HG03432 (cell line): ENCODE data around the gene GALNT7.
A peak's percentile ranks its signal among the peaks of the same experiment; 100 is the strongest.
"Not testable (repeated sequence)": the region's sequence is repeated elsewhere in the genome, so short reads cannot be mapped to it uniquely, and the experiment has no call there.

Experiments
- ATAC-seq: cut with Tn5 transposase; IDR thresholded peaks from one replicate; pipeline ENCODE4 v1.9.1; 2021; ENCODE audit warnings: mild to moderate bottlenecking, moderate library complexity; ENCODE audit not compliant: unreplicated experiment

The GALNT7 gene

DNA sequence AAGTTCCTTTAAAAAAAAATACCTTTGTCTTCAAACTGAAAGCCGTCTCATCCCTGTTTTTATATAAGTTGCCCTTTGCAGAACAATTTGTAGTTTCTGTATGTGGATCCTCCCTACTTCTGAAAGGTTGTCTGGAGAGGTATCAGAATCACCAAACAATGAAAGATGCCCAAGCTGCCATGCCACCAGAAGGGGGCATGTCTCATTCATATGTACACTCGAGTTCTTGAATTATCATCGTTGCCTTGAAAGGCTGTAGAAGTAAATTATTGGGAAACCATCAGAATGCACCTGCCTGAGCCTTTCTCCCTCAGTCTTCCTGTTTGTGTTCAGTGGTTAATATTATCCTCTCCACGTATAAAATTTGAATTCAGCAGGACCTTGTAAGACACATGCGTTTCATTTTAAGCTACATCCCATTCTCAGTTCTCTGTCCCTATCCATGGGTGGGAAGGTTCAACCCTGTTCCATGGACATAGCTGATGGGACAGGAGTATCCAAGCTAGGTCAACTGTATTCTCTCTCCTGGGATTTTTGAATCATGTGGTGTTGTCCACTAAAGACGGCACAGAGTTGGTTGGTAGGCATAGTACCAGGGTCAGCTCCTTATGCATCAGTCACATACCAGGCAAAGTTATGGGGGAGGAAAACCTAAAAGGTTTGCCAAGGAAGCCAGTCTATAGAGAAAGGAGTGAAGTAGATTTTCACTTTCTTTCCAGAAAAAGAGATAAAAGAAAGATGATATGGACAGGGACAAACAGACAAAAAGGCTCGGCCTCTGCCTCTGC, 24.0 kb downstream of the GALNT7 start:
- ATAC-seq, result no peak

DNA sequence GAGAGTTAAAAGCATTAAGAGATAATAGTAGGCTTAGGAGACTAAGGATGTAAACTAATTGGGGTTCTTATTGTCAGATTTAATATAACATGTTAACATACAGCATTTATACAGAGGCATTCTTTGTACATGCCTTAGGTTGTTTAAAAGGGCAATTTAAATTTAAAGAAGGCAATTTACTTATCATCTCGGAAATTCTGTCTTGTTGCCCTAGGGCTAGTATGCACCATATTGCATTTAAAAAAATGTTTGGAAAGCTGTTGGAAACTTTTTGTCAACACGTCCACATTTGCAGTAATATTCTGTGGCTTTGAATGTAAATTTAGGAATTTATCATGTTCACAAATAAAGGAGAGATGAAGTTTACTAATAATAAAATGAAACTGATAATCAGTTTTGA, 25.5 kb downstream of the GALNT7 start:
- no peak for ATAC-seq

DNA sequence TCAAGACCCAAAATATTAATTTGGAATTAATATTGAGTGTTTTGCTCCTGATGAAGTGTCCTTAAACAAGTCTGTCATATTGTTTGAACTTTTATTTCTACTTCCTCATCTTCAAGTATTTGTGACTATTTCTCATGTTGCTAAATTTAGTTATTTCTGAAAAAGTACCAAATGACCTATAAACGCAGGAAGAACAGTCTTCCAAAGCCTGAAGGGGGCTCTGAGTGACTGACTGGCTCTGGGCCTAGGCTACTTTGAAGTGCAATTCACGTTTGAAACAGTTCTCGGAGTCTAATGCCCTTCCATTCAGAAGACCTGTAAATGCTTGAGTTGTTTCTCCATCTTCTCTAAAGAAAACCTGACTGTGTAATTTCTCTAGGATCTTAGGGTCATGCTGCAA, 26.5 kb downstream of the GALNT7 start:
- peak; percentile 39 for ATAC-seq

DNA sequence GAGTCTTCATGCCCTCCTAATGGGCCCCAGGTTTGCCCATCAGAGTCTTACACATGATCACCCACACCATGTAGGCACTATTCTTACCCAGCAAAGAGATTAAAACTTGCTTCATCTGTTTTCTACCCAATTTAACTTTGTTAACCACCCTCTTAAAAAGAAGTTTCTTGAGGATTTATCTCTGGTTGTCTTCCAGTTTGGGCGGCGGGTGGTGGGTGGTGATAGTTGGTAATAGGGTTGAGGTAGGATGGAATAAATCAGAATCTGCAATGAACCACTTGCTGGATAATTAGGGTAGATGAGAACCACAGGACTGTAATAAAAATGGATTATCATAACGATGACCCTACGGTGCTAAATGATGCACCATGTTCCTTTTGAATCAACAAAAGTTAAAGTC, 30.9 kb downstream of the GALNT7 start:
- ATAC-seq, result no peak

DNA sequence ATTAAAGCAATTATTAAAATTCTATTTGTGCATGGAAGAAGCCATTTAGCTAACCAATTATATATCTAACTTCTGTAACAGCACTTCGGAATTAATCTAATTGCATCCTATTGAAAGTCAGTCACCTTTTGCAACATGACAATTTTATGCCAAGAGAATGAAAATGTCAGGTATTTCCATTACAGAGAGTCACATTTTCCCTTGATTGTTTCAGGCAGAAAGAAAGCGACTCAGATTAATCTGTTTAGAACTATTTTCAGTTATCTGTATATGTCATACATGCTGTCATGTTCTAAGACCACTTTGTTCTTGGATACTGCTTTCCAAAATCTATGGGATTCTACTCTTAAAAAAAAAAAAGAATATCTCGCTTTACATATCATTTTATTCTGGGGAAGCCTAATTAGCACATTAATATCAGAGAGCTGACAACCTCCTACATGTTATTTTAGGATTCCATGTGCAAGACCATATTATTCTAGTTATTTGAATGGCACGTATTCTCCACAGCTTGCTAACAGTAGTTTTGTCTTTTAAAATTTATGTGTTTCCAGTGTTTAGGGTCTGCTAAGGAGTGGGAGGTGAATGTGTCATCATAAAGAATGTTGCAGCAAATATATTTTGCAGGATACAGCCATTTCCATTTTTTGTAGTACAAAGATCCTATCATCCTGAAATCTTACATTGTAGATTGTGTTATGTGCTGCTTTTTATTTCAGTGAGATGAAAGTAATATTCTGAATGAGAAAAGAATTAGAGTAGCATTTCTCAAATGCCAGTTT, 31.7 kb downstream of the GALNT7 start:
- ATAC-seq, result no peak

DNA sequence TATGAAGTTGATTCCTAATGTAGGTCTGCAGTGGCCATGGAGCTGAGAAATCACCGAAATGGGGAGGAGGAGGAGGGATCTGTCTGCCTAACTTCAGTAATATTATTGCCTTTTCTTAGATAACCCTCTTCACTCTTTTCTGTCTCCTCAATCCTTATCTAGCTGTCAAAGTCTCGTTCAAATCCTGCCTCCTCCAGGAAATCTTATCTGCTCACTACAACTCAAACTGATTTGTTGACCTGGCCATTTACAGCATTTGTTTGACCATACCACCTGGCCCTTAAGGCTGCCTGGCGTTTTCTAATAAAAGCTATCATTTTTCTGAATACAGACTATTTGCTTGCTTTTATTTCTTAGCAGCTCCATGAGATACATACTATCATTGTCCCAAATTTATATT, 33.8 kb downstream of the GALNT7 start:
- ATAC-seq, result no peak

DNA sequence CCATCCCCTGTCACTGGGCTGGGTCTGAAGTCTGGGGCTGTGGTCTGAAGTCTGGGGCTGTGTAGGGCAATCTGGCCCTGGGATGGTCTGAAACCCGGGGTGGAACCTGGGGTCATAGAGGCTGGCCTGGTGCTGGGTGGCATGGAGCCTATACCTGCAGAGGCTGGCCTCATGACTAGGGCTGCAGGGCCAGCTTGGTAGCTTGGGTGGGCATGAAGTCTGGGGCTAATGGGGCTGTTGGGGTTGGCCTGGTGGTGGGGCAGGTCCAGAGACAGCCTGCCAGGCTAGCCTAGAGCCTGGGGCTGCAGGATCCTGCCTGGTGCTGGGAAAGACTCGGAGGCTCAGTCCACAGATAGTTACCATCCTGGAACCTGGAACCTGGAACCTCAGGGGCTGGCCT, 37.0 kb downstream of the GALNT7 start:
- no peak for ATAC-seq

DNA sequence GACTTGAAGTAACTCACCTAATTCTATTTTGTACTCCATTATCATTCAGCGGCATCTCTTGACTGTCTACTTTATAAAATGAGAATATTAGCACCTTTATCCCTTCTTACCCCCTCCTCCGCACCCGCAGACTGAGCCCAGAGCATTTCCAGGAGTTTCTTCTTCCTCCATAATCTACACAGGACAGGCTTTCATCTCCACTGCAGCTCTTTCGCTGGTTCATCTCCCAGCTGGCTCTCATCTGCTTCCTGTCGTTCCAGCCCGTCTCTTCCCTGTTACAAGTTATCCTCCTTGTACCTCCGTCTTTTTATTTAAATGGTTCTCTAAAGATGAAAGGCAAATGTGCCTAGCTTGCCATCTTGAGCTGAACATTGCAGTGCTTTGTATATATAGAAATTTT, 39.8 kb downstream of the GALNT7 start:
- ATAC-seq, result no peak

DNA sequence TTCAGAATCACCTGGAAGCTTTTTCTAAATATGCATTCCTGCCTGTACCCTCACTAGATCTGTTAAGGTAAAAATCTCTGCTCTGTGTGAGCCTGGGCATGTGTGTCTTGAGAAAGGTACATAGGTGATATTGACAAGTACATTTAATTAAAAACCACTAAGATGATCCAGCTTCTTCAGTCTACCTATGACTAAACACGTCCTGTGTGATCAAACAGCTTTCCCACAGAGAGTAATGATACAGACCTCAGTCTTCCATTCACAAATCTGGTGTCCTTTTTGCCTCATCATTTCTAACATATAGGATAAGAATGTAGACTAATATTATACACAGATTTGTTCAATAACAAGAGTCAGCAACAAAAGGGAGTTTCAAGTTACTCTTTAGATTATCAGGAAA, 42.6 kb downstream of the GALNT7 start:
- ATAC-seq, result no peak

DNA sequence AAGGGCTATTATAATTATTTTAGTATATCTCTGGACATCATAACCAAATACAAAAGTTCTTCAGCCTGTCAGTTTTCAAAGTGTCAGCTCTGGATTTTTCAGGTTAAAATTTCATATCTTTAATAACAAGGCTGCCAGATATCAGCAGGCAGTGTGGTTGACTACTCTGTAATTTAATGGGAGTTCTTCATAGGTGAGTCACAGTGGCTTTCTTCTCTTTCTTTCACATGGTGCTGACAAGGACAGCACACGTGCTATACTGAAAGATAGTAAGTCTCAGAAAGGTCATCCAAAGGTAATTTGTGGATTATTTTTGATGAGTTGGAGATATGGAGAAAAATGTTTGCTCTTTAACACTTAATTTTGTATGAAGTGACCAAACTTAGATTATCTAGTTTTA, 43.2 kb downstream of the GALNT7 start:
- peak; percentile 86 for ATAC-seq

DNA sequence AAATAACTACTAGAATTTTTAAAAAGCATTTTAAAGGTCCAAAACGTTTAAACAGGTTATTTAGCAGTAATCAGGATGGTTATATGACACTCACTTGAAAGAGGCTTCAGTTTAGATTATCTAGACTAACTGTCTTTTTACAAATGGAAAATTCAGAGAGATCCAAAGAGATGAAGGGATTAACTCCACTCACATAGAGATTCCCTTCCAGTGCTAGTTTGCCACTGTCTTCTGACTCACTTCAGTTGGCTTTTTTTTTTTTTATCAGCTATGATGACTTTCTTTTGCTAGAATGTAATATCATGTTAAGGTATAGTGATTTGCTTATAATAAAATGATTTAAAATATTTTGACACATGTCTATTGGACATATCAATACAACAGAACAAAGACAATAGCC, 43.8 kb downstream of the GALNT7 start:
- no peak for ATAC-seq

DNA sequence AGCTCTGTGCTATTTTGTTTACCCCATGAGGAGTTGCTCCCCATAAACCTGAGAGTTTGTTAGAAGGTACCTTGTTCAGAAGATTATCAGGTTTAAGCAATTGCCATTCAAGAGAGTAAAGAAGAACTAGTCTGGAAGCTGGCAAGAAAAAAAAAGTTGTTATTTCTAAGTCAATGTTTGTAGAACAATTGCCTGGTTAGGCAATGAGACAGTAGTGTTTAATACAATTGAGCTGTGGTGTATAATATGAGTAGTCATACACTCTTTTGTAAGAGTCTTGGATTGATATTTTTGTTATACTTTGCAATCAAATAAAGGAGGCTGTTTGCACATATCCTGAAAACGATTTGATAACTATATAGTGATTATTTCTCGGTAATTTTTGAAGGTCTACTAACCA, 44.7 kb downstream of the GALNT7 start:
- ATAC-seq, result no peak

DNA sequence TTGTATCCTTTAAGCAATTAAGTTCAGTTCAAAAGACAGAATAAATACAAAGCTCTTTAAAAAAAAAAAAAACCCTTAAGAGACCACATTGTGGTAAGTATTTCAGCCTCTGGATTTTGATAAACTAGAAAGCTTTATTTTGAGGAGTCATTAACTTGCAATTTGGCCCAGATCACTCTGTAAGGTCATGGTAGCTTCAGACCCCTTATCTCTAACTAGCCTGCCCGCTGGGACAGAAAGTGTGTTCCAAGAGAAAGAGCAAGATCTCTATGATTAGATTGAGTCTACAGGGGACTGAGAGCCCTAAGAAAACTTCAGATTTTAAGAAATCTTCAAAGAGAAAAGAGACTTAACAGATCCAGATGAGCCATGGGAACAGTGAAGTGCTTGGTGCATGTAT, 45.6 kb downstream of the GALNT7 start:
- no peak for ATAC-seq

DNA sequence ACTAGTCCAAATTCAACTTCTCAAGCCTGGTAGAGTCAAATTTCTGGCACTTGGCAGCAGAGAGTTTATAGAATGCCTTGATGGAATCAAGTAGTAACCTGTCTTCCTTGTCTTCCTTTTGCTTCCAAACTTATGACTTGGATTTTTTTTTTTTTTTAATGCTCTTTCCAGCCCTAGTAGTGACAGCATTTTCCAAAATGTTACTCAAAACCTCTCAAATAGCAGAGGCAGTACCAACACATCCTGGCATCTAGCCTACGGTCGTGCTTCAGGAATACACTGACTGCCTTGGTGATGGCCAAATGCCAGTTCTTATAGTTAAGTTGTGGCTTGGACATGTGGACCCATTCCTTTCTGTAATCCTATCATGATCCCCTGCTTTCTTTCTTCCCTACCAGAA, 46.0 kb downstream of the GALNT7 start:
- ATAC-seq, result no peak

DNA sequence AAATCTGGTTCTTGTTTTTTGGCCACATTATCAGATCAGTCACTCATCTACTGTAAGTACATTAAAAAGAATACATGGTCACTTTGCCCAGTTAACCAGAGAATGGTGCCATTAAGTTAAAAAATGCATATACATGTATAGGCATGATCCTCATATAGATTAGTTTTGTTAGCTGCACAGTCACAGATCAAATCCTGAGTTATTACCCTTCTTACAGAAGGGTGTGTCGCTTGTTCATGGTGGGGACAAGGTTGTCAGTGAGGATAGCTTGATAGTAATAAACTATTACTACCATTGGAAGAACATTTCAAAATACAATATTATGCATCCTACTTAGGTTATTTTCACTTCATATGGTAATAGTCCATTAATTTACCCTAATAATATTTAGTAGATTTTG, 48.5 kb downstream of the GALNT7 start:
- no peak for ATAC-seq

DNA sequence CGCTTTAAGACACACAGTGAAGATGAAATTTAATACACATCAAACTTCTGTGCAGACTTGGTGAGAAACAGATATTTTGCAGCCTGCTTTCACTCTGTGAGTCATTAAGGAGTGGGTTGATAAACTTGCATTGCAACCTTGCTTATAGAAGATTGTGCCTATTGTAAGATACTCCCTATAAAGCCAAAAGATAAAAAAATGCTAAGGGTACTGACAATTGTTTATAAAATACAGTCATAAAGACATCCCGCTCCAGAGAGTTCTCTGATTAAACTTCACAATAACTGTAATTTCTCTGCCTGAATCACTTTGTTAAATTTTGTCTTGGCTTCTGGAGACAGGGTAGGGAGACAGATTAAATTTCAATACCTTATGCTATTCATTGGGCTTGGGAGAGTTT, 49.1 kb downstream of the GALNT7 start:
- ATAC-seq, result no peak

DNA sequence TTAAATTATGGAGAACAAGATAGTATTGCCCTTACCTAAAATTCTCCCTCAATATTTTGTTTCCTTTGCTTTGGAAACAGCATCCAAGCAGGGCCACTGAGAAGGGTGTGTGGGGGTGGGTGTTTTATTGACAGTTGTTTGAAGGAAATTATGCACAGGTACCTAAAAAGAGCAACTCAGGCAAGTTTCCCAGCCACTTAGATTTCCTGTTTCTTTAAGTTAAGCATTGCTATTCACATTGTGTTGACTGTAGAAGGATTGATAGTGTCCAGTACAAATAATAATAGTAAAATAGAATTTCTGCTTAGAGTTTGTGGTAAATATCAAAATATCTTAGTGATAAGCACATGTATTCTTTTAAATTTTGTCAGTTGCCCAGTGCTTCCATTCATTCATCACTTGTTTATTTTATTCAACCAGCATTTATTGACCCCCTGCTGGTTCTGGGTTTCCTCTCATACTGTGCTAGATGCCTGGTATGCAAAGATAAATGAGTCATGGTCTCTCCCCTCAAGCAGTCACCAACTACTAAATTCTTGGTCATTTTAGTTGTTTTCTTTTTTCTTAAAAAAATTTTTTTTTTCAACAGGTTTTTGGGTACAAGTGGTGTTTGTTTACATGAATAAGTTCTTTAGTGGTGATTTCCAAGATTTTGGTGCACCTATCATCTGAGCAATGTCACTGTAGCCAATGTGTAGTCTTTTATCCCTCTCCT, 50.0 kb downstream of the GALNT7 start:
- ATAC-seq, result peak; percentile 47

DNA sequence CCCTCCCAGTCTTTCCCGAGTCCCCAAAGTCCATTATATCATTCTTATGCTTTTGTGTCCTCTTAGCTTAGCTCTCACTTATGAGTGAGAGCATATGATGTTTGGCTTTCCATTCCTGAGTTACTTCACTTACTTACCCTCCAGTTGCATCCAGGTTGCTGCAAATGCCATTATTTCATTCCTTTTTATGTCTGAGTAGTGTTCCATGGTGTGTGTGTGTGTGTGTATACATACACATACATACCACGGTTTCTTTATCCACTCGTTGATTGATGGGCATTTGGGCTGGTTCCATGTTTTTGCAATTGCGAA, 50.5 kb downstream of the GALNT7 start:
- ATAC-seq, result not testable (repeated sequence)

DNA sequence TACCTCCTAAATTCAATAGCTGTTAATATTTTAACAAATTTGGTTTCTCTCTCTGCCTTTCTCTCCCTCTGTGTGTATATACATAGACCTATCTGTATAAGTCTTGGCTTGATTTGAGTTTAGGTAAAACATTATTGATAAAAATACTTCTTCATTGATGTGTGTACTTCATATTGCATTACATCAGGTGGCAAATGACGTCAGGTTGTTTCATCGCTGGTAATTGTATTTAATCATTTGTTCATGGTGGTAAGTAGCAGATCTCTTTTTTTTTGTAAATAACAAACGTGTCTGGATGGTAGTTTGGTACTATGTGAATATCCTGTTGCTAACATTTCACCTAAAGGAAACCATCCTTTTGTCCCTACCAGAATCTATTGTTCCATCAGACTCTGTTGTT, 55.1 kb downstream of the GALNT7 start:
- no peak for ATAC-seq

DNA sequence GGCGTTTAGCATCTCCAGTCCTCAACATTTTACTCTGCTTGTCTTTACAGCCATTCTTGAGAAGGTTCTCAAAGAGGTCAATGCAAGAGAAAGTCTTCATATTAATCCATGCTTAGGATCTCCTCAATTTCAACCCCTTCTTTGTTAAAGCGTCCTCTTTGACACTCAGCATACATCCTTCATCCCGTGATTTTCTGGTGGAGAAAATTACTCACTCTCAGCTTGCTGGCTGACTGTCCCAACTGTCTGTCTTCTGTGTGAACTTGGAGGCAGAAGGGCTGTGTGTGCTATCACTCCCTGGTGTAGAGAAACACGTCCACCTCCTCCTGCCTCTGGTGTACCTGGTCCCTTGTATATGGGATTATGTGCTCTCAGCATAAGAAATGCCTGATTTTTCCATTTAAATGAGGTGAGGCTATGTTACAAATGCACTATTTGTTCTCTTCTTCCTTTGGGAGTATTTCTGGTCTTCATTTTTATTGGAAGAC, 57.8 kb downstream of the GALNT7 start:
- no peak for ATAC-seq

DNA sequence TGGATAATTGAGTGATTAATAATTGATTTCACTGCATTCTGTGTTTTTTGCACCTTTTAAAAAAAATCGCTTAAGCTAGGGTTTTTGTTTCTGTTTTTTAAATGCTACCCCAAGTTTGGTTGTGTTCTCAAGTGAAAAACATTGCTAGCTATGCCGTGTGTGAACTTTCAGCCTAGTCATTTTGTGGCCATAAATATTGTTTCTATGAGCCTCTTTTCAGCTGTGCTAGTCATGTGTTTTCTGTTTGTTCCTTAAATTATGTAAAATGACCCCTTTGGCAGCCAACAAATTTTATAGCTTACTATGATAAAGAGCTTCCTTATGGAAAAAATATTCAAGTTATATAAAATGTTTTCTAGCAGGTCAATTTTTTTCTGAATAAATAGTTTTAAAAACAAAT, 59.1 kb downstream of the GALNT7 start:
- no peak for ATAC-seq

DNA sequence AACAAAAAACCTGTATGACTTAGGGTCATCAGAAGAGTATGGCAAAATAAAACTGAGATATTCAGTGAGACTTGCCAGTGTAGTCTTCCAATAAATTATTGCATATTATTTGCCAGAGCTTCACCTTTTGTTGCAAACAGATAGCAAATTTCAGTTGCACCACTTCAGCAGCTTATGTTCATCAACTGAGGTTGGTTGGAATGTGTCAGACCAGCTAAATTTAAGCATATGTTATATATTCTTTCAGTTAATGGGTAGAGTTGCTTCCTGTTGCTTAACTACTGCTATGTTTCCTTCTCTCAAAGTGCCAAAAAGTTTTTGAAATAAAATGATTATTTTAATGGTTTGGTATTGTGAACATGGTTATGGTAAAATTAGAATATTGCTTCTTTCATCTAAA, 61.5 kb downstream of the GALNT7 start:
- ATAC-seq, result peak; percentile 53
